Activated CD4-positive, alpha-beta T cell treated with anti-CD3 and anti-CD28 coated beads for 4 hours (primary cell): ENCODE measurements around the gene CTAG1B.
"Not testable (repeated sequence)": the region's sequence is repeated elsewhere in the genome, so short reads cannot be mapped to it uniquely, and the experiment has no call there.

Source experiments
- DNase-seq, 2 donors: peaks; one replicate each; pipeline ENCODE4 v3.0.0-alpha.2; 2020

Gene CTAG1B

GRCh38 chrX:154619182-154619581 is at the start of gene CTAG1B:
Gene CTAG1B, minus strand, starts transcription at chrX:154619282. Its CDS starts 64 bp downstream, at chrX:154619218.
- DNase-seq, result not testable (repeated sequence)

DNA sequence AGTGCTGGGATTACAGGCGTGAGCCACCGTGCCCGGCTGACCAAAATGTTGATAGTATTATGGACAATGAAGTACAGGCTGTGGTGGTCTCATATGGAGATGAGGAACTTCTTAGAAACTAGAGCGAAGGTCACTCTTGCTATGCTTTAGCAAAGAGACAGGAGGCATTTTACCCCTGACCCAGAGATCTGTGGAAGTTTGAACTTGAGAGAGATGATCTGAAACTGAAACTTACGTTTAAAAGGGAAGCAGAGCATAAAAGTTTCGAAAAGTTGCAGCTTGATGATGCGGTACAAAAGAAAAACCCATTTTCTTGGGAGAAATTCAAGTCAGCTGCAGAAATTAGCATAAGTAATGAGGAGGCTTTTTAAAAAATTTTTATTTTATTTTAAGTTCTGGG is 42.8 kb upstream of the CTAG1B start:
- no peak for DNase-seq

GRCh38 chrX:154661170-154661569 is 42.1 kb upstream of the CTAG1B start:
- no peak for DNase-seq

- DNase-seq, result no peak
Measured at GRCh38 chrX:154660541-154660940, 41.5 kb upstream of the CTAG1B start.

- no peak for DNase-seq
Measured at GRCh38 chrX:154658957-154659356, 39.9 kb upstream of the CTAG1B start.

DNA sequence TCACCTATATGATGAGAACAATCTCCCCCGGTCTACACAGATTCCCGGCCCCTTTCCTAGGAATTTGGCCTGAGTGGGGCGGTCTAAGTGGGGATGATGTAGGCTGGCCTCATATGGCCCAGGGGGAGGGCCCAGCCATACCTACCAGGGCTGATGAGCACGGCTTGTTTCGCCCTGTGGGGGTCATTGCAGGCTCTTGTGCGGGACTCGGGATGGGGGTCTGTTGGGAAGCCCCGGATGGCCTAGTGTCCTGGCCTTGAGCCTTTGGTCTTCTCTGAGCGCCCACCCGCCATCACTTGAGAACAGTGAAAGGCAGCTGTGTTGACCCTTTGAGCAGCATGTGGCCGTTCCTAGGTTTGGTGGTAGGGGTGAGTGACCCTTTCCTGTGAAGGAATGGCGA is 39.1 kb upstream of the CTAG1B start:
- no peak for DNase-seq

GRCh38 chrX:154657226-154657805 is 38.2 kb upstream of the CTAG1B start:
- no peak for DNase-seq

DNA sequence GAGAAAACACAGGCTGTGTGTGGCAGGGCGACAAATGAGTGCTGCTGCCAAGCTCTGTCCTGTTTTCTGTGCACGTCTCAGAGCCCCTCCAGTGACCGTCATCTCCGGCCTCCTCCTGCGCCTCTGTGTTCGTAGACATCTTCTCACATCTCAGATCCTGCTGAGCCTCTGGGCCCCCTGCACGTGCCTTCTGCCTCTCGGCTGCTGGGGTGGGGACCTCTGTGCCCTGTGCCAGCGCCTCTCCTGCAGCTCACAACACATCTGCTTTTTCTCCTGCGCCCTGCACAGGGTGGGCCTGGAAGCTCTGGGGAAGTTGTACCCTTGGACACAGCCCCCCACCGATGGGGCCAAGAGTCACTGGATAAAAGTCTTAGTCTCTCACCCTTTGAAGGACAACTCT is 36.7 kb upstream of the CTAG1B start:
- no peak for DNase-seq

DNA sequence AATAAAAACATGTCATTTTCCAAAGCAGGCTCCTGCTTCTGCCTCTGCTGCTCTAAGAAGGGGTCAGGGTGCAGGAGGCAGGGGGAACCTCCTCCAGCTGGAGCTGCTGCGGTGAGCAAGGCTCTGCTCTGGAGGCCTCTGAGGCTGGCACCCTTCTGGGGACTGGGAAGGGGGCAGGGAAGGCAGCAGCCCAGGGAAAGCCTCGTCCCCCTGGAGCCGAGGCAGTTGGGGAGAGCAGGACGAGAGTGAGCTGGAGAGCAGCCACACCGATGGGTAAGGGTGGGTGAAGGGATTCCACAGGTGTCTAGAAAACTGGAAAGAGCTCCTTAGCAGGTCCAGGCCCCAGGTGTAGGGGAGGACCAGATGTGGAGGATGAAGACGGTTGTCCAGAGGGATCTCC is 36.3 kb upstream of the CTAG1B start:
- DNase-seq, result no peak

GRCh38 chrX:154654925-154655324 is 35.8 kb upstream of the CTAG1B start:
- DNase-seq, result no peak

- no peak for DNase-seq
Measured at GRCh38 chrX:154654372-154654771, 35.3 kb upstream of the CTAG1B start.

- DNase-seq, result not testable (repeated sequence)
Measured at GRCh38 chrX:154653413-154653812, 34.3 kb upstream of the CTAG1B start, which contains the start of gene CTAG2. Gene CTAG2, minus strand, starts transcription at chrX:154653579. Its CDS starts 64 bp downstream, at chrX:154653515.

GRCh38 chrX:154653048-154653401 is 33.9 kb upstream of the CTAG1B start:
- no peak for DNase-seq

GRCh38 chrX:154652311-154653047 is 33.4 kb upstream of the CTAG1B start:
- no peak for DNase-seq

GRCh38 chrX:154650221-154650510 is 31.1 kb upstream of the CTAG1B start:
- DNase-seq, result no peak

GRCh38 chrX:154649503-154650220 is 30.6 kb upstream of the CTAG1B start:
- no peak for DNase-seq

GRCh38 chrX:154648931-154649330 is 29.8 kb upstream of the CTAG1B start:
- no peak for DNase-seq

DNA sequence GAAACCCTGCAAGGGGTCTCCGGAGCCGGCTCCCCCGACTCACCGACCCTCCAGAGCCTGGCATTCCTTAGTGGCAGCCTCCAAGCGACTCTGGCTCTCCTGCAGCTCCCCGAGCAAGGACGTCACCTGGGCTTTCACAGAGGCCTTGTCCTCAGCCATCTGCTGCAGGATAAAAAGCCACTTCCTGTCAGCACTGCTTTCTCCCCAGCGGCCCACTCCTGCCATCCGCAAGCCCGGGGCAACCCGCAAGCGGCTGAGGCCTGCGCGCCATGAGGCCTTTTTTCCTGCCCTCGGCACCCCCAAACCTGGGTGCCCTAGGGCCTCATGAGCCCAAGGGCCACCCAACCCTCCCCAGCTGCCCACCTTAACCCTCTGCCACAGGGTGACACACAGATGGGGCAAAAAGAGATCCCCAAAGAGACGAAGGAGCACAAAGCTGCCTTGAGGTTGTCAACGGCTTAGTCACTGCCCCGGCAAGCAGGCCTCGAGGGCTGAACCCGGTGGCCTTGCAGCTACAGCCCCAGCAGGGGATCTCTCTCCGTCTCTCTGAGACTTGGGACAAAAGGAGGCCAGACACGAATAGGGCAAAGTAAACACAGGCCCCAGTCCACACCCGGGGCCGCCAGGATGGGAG is 26.8 kb upstream of the CTAG1B start:
- DNase-seq, result not testable (repeated sequence)

DNA sequence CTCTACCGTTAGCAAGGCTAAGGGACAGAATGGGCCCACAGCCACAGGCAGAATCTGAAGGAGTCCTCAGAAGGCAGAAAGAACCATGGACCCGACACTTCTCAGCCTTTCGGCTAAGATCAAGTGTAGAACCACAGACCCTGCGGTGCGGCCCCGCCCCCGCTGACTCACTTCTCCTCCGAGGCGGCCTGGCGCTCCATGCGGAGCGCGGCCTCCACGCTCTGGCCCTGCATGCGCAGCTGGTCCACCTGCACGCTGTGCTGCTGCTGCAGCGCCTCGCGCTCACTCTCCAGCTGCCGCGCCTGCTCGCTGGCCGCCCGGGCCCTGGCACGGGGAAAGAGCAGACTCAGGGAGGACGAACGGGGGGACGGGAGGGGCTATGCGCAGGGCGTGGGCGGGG is 24.6 kb upstream of the CTAG1B start:
- DNase-seq, result not testable (repeated sequence)

DNA sequence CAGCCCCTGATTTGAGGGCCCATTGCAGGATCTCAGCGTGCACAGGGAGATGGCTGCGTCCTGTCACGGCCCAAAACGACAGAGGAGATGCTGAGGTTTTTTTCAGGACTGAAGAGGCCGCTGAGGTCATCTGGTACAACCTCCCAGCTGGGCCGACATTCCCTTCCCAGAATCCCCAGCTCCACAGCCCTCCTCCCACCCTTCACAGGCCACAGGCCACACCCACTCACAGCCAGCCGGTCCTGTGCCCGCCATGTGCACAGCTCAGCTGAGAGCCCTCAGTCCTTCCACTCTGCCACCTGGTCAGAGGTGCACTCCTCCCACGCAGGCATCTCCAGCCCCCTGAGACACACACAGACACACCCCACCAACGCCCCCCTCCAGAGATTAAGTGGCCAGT is 22.7 kb upstream of the CTAG1B start:
- DNase-seq, result not testable (repeated sequence)

DNA sequence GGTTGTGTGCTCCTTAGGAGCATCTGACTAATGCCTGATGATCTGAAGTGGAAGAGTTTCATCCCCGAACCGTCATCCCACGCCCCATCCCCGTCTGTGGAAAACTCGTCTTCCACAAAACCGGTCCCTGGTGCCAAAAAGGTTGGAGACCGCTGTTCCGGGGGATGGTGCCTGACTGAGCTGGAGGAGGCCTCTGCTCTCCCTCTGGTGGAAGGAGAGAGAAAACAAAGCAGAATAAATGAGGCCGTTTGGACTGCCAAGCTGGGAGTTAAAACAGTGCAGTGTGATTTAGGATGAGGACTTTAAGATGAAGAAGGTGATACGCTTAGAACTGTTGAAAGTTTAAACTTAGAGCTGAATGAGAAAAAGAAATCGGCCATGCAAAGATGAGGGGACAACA is 14.6 kb upstream of the CTAG1B start:
- not testable (repeated sequence) for DNase-seq

GRCh38 chrX:154630949-154631348 is 11.9 kb upstream of the CTAG1B start:
- not testable (repeated sequence) for DNase-seq

- not testable (repeated sequence) for DNase-seq
Measured at GRCh38 chrX:154628960-154629359, 9.9 kb upstream of the CTAG1B start.
